K562 (cell line): ENCODE data around the gene TNFSF9. TPM values are rescaled to one million over a fixed set of nuclear protein-coding genes. Genes with fewer than 3 reads are reported as not detected.
A peak's percentile ranks its signal among the peaks of the same experiment; 100 is the strongest.

Experiments
- ARID2 ChIP-seq: fragments of 450-650 bp; IDR thresholded peaks from 2 replicates; pipeline ENCODE4 v1.6.1; 2017; ENCODE audit warnings: antibody characterized with exemption, mild to moderate bottlenecking
- CCAR2 ChIP-seq: fragments of 200-400 bp; formaldehyde crosslinking; IDR thresholded peaks from 2 replicates; pipeline ENCODE4 v1.6.1; 2017; ENCODE audit warnings: mild to moderate bottlenecking, low read depth, low read length
- ETV1 ChIP-seq: fragments of 450-650 bp; conservative IDR thresholded peaks from 2 replicates; pipeline ENCODE4 v1.6.1; 2016; ENCODE audit warnings: missing genetic modification characterization, control low read depth, low read depth, missing compliant biosample characterization
- EWSR1 ChIP-seq: fragments of 450-650 bp; IDR thresholded peaks from 2 replicates; pipeline ENCODE4 v1.6.1; 2018; ENCODE audit warnings: borderline replicate concordance, mild to moderate bottlenecking, low read depth, moderate library complexity; ENCODE audit not compliant: partially characterized antibody
- HMG20A ChIP-seq: fragments of 450-650 bp; formaldehyde crosslinking; conservative IDR thresholded peaks from 2 replicates; pipeline ENCODE4 v1.4.0; 2020; ENCODE audit warnings: mild to moderate bottlenecking, mixed read lengths
- HOXB6 ChIP-seq: fragments of 250-450 bp; sonication (Bioruptor Pico); IDR thresholded peaks from 2 replicates; pipeline ENCODE4 v1.5.1; 2022; ENCODE audit warnings: mild to moderate bottlenecking, borderline replicate concordance
- KDM1A ChIP-seq, 2 experiments: fragments of 450-650 bp; IDR thresholded peaks; 2 replicates each; pipeline ENCODE4 v1.6.1; 2016; ENCODE audit warnings: mild to moderate bottlenecking in 2 of 2
- KLF16 ChIP-seq: IDR thresholded peaks from 2 replicates; pipeline ENCODE4 v1.6.1; 2016; ENCODE audit warnings: antibody characterized with exemption
- L3MBTL2 ChIP-seq: fragments of 450-650 bp; IDR thresholded peaks from 2 replicates; pipeline ENCODE4 v1.6.1; 2016; ENCODE audit warnings: mild to moderate bottlenecking, moderate library complexity
- MCM3 ChIP-seq: fragments of 450-650 bp; IDR thresholded peaks from 2 replicates; pipeline ENCODE4 v1.6.1; 2016
- MTA1 ChIP-seq: fragments of 450-650 bp; IDR thresholded peaks from 2 replicates; pipeline ENCODE4 v1.6.1; 2017; ENCODE audit warnings: borderline replicate concordance
- MYNN ChIP-seq, 2 experiments: sonication (generic); formaldehyde crosslinking in 1 of 2; IDR thresholded peaks; 2 replicates each; pipeline versions ENCODE4 v1.5.0 to v1.6.1; 2016 to 2020; ENCODE audit warnings: antibody characterized with exemption in 1 of 2, missing genetic modification reagents in 1 of 2
- NFIC ChIP-seq: fragments of 450-650 bp; IDR thresholded peaks from 2 replicates; pipeline ENCODE4 v1.6.1; 2017; ENCODE audit warnings: mild to moderate bottlenecking, inconsistent platforms
- NFXL1 ChIP-seq: fragments of 450-650 bp; formaldehyde crosslinking; IDR thresholded peaks from 2 replicates; pipeline ENCODE4 v1.4.0; 2021; ENCODE audit warnings: mild to moderate bottlenecking
- PHF8 ChIP-seq: fragments of 200-600 bp; sonication (generic); IDR thresholded peaks from 2 replicates; pipeline ENCODE4 v1.6.1; 2012; ENCODE audit warnings: mixed run types, mild to moderate bottlenecking, inconsistent platforms, low read length, moderate library complexity, borderline replicate concordance
- PREB ChIP-seq: sonication (generic); formaldehyde crosslinking; IDR thresholded peaks from 2 replicates; pipeline ENCODE4 v1.8.1; 2023; ENCODE audit warnings: mild to moderate bottlenecking, missing genetic modification reagents
- SAP30 ChIP-seq: fragments of 200-600 bp; sonication (generic); IDR thresholded peaks from 2 replicates; pipeline ENCODE4 v1.6.1; 2012; ENCODE audit warnings: borderline replicate concordance, low read depth, mild to moderate bottlenecking, moderate library complexity, low read length, control low read depth, inconsistent platforms; ENCODE audit not compliant: insufficient read depth, poor library complexity, severe bottlenecking
- SIN3B ChIP-seq: fragments of 450-650 bp; IDR thresholded peaks from 2 replicates; pipeline ENCODE4 v1.6.1; 2017; ENCODE audit warnings: low read depth, mild to moderate bottlenecking, moderate library complexity
- SNRNP70 ChIP-seq: fragments of 200-400 bp; formaldehyde crosslinking; optimal IDR thresholded peaks from 2 replicates; pipeline ENCODE3; 2017; ENCODE audit warnings: low read depth, low read length
- SPI1 ChIP-seq: IDR thresholded peaks from 2 replicates; pipeline ENCODE4 v1.6.1; 2011; ENCODE audit warnings: low read depth, low read length, control low read depth, borderline replicate concordance
- TAF15 ChIP-seq: fragments of 200-400 bp; formaldehyde crosslinking; IDR thresholded peaks from 2 replicates; pipeline ENCODE4 v1.6.1; 2017; ENCODE audit warnings: mild to moderate bottlenecking, low read depth, low read length, moderate library complexity
- TRIM24 ChIP-seq, 2 experiments: fragments of 450-650 bp; IDR thresholded peaks; 2 replicates each; pipeline ENCODE4 v1.6.1; 2016
- TRIM28 ChIP-seq: fragments of 450-650 bp; IDR thresholded peaks from 2 replicates; pipeline ENCODE4 v1.6.1; 2017
- WHSC1 ChIP-seq: IDR thresholded peaks from one replicate; pipeline ENCODE4 v1.6.1; 2012; ENCODE audit warnings: low read length, control low read depth, inconsistent platforms
- YY1 ChIP-seq, 3 experiments: IDR thresholded peaks; 2 replicates each; pipeline ENCODE4 v1.6.1; 2011; ENCODE audit warnings: low read length in 2 of 3, mild to moderate bottlenecking in 2 of 3, moderate library complexity in 2 of 3, borderline replicate concordance in 1 of 3, control low read depth in 1 of 3, low read depth in 1 of 3; ENCODE audit not compliant: insufficient read depth in 3 of 3, insufficient replicate concordance in 2 of 3, control insufficient read depth in 1 of 3, insufficient read length in 1 of 3; ENCODE audit errors: extremely low read depth in 1 of 3
- ZNF232 ChIP-seq: sonication (generic); formaldehyde crosslinking; IDR thresholded peaks from 2 replicates; pipeline ENCODE4 v1.8.0; 2022; ENCODE audit warnings: mild to moderate bottlenecking, missing genetic modification reagents
- ZNF696 ChIP-seq: fragments of 250-450 bp; sonication (Bioruptor Pico); conservative IDR thresholded peaks from 2 replicates; pipeline ENCODE4 v1.4.0; 2020; ENCODE audit warnings: mild to moderate bottlenecking, moderate library complexity
- ZNF830 ChIP-seq: fragments of 250-450 bp; sonication (Bioruptor Pico); IDR thresholded peaks from 2 replicates; pipeline ENCODE4 v1.5.0; 2021; ENCODE audit warnings: mild to moderate bottlenecking
- ZSCAN32 ChIP-seq: fragments of 450-650 bp; formaldehyde crosslinking; IDR thresholded peaks from 2 replicates; pipeline ENCODE4 v1.4.0; 2020; ENCODE audit warnings: mild to moderate bottlenecking, moderate library complexity
- polyA plus RNA-seq, 8 experiments: library from polyadenylated mRNA; depleted of rRNA in 4 of 8; stranded (reverse) in 5 of 8; unstranded in 3 of 8; fragments of >200 nt; fragmentation: Nextera tagmentation in 2 of 8; fragmentation: Illumina TruSeq in 1 of 8; extraction: Ambion mirVana in 2 of 8; extraction: Trizol in 1 of 8; gene quantifications; 2 replicates each; pipeline versions ENCODE4 v1.2.1 to v1.2.3, GENCODE V29; 2011 to 2014; ENCODE audit warnings: inconsistent platforms in 1 of 8, missing spikeins in 1 of 8
- total RNA-seq, 7 experiments: library from RNA; depleted of rRNA in 6 of 7; stranded (reverse); fragments of >200 nt in 6 of 7; fragmentation: Illumina TruSeq in 2 of 7; extraction: Trizol in 2 of 7; gene quantifications; 2 replicates each; pipeline versions ENCODE4 v1.2.1 to v1.2.3, GENCODE V29; 2011 to 2021; ENCODE audit warnings: low replicate concordance in 1 of 7

TNFSF9 gene
- total and polyA plus RNA-seq, 9 of the 15 experiments (the other 6 are each of a cell fraction or from before 2014, with no cell fraction given): 1.4 to 17.9 (median 6.5) TPM

GRCh38 chr19:6532244-6532999 lies 1.6 kb downstream of the TNFSF9 start (continued):
- no peak for TF ChIP-seq SIN3B
- TF ChIP-seq TRIM24 (IDR thresholded peaks at IDR 0.05): peak; percentile 63 to 76
- no peak for TF ChIP-seq L3MBTL2
- TF ChIP-seq HOXB6: no peak
- peak; percentile 48; the same call in 1 of the 2 replicates for TF ChIP-seq NFIC
- no peak for TF ChIP-seq TAF15
- no peak for TF ChIP-seq KLF16
- peak; percentile 81; the same call in 1 of the 2 replicates for TF ChIP-seq MTA1
- TF ChIP-seq CCAR2: no peak
- TF ChIP-seq ARID2: peak; percentile 77
- TF ChIP-seq KDM1A (IDR thresholded peaks at IDR 0.05): peak in 1 of 2 experiments; percentile 33; a peak in 1 of 4 replicates
- TF ChIP-seq WHSC1: no peak
- TF ChIP-seq ZNF232 (CRISPR knock-in tag): no peak
- TF ChIP-seq MCM3: peak; percentile 89
- peak; percentile 64; the same call in 1 of the 2 replicates for TF ChIP-seq MYNN (IDR thresholded peaks at IDR 0.05)
- no peak for TF ChIP-seq MYNN (CRISPR knock-in tag; IDR thresholded peaks at IDR 0.05)
- TF ChIP-seq ZNF830 (CRISPR knock-in tag): no peak
- no peak for TF ChIP-seq SAP30
- no peak for TF ChIP-seq NFXL1 (CRISPR knock-in tag)
- TF ChIP-seq EWSR1: no peak
- peak; percentile 72 for TF ChIP-seq SPI1
- no peak for TF ChIP-seq SNRNP70
- TF ChIP-seq PHF8: no peak
- TF ChIP-seq ZNF696 (CRISPR knock-in tag): no peak
- no peak for TF ChIP-seq YY1 (IDR thresholded peaks at IDR 0.05; ENCODE audit: borderline replicate concordance in 1 of 3, control insufficient read depth in 1 of 3, extremely low read depth in 1 of 3, insufficient read depth in 3 of 3, insufficient read length in 1 of 3, insufficient replicate concordance in 2 of 3, low read depth in 1 of 3, low read length in 2 of 3)
- peak; percentile 36; the same call in 1 of the 2 replicates for TF ChIP-seq ETV1
- TF ChIP-seq HMG20A (CRISPR knock-in tag): no peak
- TF ChIP-seq ZSCAN32 (CRISPR knock-in tag): no peak
- TF ChIP-seq PREB (CRISPR knock-in tag): no peak
- 0 out of 2 replicates have a peak, but pooled peaks have one; percentile 27 for TF ChIP-seq TRIM28
